Erythroblast (primary cell): ENCODE results near the gene POT1.

Experiments
- GATA1 ChIP-seq: IDR thresholded peaks from 2 replicates; pipeline ENCODE4 v1.6.1; 2011; ENCODE audit warnings: low read depth, mild to moderate bottlenecking, control low read depth, low read length, moderate library complexity
- POLR2A ChIP-seq: IDR thresholded peaks from 2 replicates; pipeline ENCODE4 v1.6.1; 2011; ENCODE audit warnings: mild to moderate bottlenecking, low read length

- no peak for TF ChIP-seq POLR2A
- no peak for TF ChIP-seq GATA1
Observed at GRCh38 chr7:124840435-124840834, 89.2 kb downstream of the POT1 start.
